Fibroblast of skin of abdomen (primary cell): ENCODE measurements around the gene ZNF512B.
"Not testable (repeated sequence)": the region's sequence is repeated elsewhere in the genome, so short reads cannot be mapped to it uniquely, and the experiment has no call there.

Experiments
- DNase-seq: peaks from one replicate; pipeline ENCODE4 v3.0.0-alpha.2; 2013

ZNF512B gene

DNA sequence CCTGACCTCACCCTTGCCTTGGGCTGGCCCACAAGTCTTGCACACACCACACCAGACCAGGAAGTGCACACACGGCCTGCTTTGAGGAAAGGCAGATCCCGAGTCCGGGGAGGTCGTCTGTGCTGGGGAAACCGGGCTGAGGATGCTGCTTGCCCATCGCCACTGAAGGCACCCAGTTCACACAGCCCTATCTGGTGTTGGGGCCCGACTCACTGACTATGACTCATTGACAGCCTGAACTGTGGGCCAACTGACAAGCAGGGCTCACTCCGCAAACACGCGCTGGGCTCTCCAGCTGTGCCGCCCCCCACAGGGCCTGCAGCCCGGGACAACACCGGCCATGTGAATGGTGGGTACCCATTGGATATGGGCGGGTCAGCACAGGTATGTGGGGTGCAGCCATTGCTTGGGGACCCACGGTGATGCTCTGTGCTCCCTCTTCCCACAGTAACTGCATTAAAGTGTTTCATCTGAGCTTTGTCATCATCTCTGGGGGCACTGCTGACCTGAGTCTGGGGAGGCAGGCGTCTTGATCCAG is 8.1 kb upstream of the ZNF512B start:
- DNase-seq, result peak; percentile 57

- DNase-seq, result no peak
Observed at GRCh38 chr20:63976980-63977738, 7.4 kb upstream of the ZNF512B start.

- DNase-seq, result not testable (repeated sequence)
Observed at GRCh38 chr20:63976511-63976910, 6.8 kb upstream of the ZNF512B start.

DNA sequence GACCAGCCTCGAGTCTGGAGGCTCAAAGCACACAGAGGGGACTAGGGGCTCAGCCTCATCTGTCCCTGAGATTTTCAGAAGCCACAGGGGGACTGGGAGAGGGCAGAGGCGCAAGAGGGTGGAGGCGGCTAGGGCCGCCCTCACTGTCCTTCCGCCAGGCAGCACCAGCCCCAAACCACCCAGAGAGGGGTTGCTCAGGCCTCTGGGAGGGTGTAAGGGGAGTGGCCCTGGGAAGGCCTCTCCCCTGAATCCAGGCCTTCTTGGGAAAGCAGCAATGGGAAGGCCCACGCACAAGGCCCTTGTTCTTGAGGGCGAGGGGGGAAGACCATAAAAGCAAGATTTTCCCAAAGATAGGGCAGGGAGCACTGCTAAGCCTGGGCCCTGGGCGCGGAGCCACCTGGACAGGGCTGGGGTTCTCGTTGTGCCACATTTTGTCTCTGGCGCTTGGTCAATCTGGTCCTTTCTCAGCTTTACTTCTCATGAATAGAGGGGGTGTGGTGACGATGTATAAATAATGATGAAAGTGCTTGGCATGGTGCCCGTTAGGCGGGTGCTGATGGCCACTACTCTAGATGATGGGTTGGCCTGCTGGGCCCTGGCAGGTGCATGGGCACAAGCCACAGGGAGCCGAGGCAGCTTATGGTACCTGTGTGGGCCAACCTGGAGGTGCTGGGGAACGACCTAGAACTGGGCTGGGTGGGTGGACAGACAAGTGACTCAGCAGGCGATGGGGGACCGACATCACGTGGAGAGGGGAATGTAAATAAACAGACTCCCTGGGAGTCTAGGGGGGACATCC is 4.9 kb upstream of the ZNF512B start:
- no peak for DNase-seq

DNA sequence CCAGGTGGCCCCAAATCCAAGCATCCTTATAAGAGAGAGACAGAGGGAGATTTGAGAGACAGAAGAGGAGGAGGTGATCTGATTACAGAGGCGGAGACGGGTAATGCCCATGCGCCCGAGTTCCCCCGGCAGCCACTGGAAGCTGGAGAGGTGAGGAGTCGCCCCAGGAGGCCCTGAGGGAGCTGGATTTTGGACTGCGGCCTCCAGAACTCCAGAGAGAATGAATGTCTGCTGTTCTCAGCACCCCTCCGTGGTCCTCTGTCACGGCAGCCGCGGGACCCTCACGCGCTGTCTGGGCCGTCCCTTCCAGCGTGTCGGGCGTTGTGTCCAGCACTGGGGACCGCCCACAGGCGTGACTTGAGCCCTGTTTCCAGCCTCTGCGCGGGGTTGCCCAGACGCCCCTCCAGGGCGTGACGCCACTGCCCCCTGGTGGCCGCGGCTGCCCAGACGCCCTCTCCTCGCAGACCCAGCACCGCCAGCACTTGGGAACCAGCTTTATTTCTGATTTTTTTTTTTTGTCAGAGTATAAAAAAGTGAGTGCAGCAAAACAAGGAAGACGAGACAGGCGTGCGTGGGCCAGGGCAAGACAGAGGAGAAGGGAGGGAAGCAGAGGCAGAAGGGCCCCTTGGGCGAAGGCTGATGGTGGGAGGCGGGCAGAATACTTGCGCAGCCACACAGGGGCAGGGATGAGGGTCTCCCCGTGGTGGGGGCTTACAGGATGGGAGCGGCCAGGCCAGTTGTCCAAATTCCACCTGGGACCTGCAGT is 4.1 kb upstream of the ZNF512B start:
- peak; percentile 76 for DNase-seq

GRCh38 chr20:63973160-63973479 is 3.4 kb upstream of the ZNF512B start:
- DNase-seq, result no peak

GRCh38 chr20:63972312-63973159 is 2.8 kb upstream of the ZNF512B start:
- no peak for DNase-seq

- DNase-seq, result not testable (repeated sequence)
Observed at GRCh38 chr20:63971960-63972311, 2.2 kb upstream of the ZNF512B start.

GRCh38 chr20:63970714-63971431 is 1.1 kb upstream of the ZNF512B start:
- no peak for DNase-seq

- DNase-seq, result no peak
Observed at GRCh38 chr20:63968928-63969760, 586 bp downstream of the ZNF512B start.

DNA sequence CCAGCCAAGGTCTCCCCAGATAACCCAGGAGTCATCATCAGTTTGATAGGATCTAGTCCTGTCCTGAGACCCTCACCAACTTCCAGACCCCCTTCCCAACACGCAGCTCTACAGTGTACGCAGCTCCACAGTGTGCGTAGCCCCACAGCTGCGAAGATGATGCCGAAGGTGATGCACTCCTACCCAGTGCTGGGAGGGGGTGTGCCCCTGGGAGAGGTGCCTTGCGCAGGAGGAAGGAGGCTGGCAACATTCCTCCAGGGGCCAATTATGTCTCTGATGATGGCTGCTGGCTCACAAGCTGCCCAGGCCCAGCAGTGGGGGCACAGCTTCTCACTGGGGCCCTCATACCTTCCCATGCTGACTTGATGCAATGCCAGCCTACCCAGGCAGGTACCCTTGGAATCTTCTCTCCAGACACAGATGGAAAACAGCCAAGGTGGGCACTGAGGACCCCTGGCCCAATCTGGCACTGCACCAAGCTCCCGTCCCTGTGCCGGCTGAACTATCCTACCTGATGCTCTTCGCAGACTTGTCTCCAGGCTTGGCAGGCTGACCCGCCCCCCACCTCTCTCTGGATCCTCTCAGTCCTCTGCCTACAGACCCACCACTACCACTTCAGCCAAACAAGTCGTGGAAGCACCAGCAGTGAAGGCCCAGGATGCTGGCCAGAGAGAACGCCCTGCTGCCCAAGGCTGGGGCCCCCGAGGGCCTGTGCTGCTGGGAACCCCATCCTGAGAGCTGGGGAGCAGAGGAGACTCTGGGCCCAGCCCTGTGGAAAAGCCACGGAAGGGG is 1.4 kb downstream of the ZNF512B start:
- DNase-seq, result no peak

DNA sequence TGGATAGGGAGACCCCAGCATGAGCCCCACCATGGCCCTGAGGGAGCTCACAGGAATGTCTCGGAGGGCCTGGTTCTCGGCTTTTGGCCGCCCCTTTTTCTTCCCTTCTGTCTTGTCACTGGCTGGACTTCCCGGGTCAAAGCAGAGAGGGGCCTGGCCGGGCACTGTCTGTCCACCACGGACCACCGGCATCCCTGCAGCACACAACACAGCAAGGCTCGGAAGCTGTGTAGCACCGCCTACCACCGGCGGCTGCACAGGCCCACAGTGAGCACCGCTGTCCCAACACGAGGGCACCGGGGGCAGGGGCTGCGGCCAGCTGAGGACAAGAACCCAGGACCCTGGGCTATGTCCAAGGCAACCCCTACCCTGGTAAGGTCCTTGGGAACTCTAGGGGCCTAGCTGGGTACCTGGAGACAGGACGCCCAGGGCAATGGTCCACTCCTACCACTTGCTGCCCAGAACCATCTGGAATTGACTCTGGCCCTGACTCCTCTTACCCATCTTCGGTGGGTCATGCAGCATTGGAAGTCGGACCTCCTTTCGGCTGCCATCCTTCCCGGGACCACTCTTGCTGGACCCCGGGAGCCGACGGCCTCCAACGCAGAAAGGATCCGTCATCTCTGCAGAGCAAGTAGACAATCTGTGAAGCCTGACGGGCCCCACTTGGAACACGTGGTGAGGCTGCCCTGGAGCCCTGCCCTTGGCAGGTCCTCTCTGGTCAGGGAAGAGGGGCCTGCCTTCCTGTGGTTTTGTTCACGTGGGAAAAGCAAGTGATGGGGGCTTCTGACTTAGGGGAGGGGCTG is 2.2 kb downstream of the ZNF512B start:
- DNase-seq, result no peak

- DNase-seq, result no peak
Observed at GRCh38 chr20:63966944-63967322, 2.8 kb downstream of the ZNF512B start.

- no peak for DNase-seq
Observed at GRCh38 chr20:63966172-63966943, 3.4 kb downstream of the ZNF512B start.

- no peak for DNase-seq
Observed at GRCh38 chr20:63964412-63964811, 5.3 kb downstream of the ZNF512B start.

DNA sequence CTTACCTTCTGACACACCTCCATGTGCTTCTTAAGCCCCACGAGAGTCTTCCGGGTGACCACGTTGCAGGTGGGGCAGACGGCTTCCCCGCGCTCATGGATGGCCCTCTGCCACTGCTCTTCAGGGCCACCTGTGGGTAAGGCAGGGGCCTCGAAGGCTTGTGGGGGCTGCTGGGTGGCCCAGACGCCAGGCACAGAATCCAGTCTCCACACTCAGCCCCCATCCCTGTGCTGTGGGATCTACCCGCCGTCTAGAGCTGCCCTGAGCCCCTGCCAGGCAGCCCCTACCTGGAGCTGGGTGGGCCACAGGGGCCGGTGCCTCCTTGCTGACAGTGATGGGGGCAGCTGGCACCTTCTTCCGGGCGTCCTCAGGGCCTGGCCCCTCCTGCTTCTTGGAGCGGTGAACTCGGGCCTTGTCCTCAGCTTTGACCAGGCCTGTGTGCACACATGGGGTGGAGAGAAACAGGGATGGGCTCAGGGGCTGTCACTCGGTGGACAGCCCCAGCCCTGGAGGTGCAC is 5.9 kb downstream of the ZNF512B start:
- DNase-seq, result no peak

DNA sequence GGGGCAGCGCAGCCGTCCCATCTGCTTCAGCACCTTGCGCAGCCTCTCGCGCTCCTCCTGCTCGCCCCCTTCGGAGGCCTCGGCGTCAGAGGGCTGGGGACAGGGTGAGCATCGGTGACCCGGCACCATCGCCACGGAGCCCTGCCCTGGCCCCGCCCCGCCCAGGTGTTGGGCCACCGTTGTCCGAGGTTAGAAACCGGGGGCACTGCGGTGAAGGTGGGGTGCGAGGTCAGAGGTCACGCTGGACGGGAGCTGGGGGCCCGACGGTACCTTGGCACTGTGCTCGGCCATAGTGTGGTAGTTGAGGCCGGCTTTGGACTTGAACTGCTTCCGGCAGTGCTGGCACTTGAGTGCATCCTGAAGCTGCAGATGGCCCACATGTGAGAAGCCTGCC is 6.4 kb downstream of the ZNF512B start:
- no peak for DNase-seq
